Mesangial cell (primary cell): Measurements from ENCODE around the gene ACACA. TPM values are rescaled to one million over a fixed set of nuclear protein-coding genes. Genes with fewer than 3 reads are reported as not detected.

ENCODE experiments used
- total RNA-seq: library from RNA; depleted of rRNA; stranded (reverse); fragments of >200 nt; gene quantifications from 2 replicates; pipeline ENCODE4 v1.2.3, GENCODE V29; 2015

Gene ACACA
- total RNA-seq: 57.3 and 72.8 TPM in 2 replicates

GRCh38 chr17:37406635-37407461 lies at the start of gene ACACA, which contains the start of gene TADA2A:
Gene ACACA (minus strand): TSS chr17:37406836. CDS start chr17:37406299, 537 bp downstream.
Gene TADA2A (plus strand): TSS chr17:37406886. CDS start chr17:37411366, 4,480 bp downstream.

GRCh38 chr17:37375706-37376105 lies 30.9 kb downstream of the ACACA start, which contains the start of gene C17orf78:
Gene C17orf78 (plus strand): TSS chr17:37375985. CDS start chr17:37376093, 108 bp downstream.

Other genes starting within 250 kb of the ACACA start
- not detected in 2 replicates for gene C17orf78, start 30.9 kb downstream of the ACACA start, total RNA-seq
- 6.8 and 7.8 TPM in 2 replicates for gene TADA2A, start 50 bp upstream of the ACACA start, total RNA-seq
- gene DUSP14, start 83.1 kb upstream of the ACACA start, total RNA-seq: 36.8 and 47.1 TPM in 2 replicates
- 16.5 and 18.6 TPM in 2 replicates for gene SYNRG, start 202.6 kb upstream of the ACACA start, total RNA-seq
- 15.3 and 18.9 TPM in 2 replicates for gene DDX52, start 236.6 kb upstream of the ACACA start, total RNA-seq